ENCODE measurements around the gene ZC3H12D.

DNA sequence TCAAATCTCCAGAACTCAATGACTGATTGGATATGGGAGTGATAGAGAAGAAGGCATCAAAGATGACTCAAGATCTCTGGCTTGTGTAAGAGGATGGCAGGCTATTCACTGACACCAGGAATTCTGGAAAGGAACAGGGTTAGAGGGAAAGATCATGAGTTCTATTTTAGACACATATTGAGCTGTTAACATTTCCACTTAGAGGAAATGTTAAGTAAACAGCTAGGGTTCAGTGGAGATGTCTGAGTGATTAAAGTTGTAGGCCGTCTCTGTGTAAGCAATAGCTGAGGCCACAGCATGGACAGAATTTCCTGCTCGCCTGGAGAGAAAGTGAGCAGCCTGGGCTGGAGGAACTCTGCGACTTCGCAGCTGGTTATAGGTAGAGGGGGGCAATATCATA lies 21.0 kb downstream of the ZC3H12D start:
- no peak for TF ChIP-seq TOX (CRISPR knock-in tag; IDR thresholded peaks at IDR 0.05; ENCODE audit: borderline replicate concordance)
- TF ChIP-seq ZFP3 (CRISPR knock-in tag; IDR thresholded peaks at IDR 0.05), result no peak
- TF ChIP-seq ARNTL (CRISPR knock-in tag; IDR thresholded peaks at IDR 0.05; ENCODE audit: borderline replicate concordance, low read depth), result no peak
- no peak for TF ChIP-seq CSDC2 (CRISPR knock-in tag; IDR thresholded peaks at IDR 0.05)
- TF ChIP-seq, protein P1, sequence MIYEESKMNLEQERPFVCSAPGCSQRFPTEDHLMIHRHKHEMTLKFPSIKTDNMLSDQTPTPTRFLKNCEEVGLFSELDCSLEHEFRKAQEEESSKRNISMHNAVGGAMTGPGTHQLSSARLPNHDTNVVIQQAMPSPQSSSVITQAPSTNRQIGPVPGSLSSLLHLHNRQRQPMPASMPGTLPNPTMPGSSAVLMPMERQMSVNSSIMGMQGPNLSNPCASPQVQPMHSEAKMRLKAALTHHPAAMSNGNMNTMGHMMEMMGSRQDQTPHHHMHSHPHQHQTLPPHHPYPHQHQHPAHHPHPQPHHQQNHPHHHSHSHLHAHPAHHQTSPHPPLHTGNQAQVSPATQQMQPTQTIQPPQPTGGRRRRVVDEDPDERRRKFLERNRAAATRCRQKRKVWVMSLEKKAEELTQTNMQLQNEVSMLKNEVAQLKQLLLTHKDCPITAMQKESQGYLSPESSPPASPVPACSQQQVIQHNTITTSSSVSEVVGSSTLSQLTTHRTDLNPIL (CRISPR knock-in tag; IDR thresholded peaks at IDR 0.05; ENCODE audit: low read depth), result no peak
- TF ChIP-seq SNAI2 (CRISPR knock-in tag; IDR thresholded peaks at IDR 0.05), result no peak
- TF ChIP-seq ESRRG (CRISPR knock-in tag; IDR thresholded peaks at IDR 0.05), result no peak
- TF ChIP-seq ISL1 (CRISPR knock-in tag; IDR thresholded peaks at IDR 0.05), result no peak
- TF ChIP-seq, protein P2, sequence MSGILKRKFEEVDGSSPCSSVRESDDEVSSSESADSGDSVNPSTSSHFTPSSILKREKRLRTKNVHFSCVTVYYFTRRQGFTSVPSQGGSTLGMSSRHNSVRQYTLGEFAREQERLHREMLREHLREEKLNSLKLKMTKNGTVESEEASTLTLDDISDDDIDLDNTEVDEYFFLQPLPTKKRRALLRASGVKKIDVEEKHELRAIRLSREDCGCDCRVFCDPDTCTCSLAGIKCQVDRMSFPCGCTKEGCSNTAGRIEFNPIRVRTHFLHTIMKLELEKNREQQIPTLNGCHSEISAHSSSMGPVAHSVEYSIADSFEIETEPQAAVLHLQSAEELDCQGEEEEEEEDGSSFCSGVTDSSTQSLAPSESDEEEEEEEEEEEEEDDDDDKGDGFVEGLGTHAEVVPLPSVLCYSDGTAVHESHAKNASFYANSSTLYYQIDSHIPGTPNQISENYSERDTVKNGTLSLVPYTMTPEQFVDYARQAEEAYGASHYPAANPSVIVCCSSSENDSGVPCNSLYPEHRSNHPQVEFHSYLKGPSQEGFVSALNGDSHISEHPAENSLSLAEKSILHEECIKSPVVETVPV (CRISPR knock-in tag; IDR thresholded peaks at IDR 0.05), result no peak
- TF ChIP-seq RARB (CRISPR knock-in tag; IDR thresholded peaks at IDR 0.05), result no peak
- no peak for TF ChIP-seq ZNF8 (CRISPR knock-in tag; IDR thresholded peaks at IDR 0.05)

Measured in SK-N-SH treated with all-trans-retinoic acid at 6 μM for 48 hours (cell line).